Skeletal muscle cell (primary cell): ENCODE results near the gene PREX1.
"Not testable (repeated sequence)": the region's sequence is repeated elsewhere in the genome, so short reads cannot be mapped to it uniquely, and the experiment has no call there.

Experiments used
- DNase-seq: peaks from one replicate; pipeline ENCODE4 v3.0.0-alpha.2; 2010; ENCODE audit warnings: low read depth
- H3K4me3 ChIP-seq: 2 replicates; pipeline ENCODE4 v1.5.1; 2011; ENCODE audit warnings: low read depth, mild to moderate bottlenecking, control low read depth, low read length, moderate library complexity

PREX1 gene

GRCh38 chr20:48827855-48828733 is at the start of gene PREX1:
TSS of gene PREX1 (minus strand) at chr20:48827999. CDS start at chr20:48827860, 139 bp downstream.
- peak within 1 kb of the TSS; percentile 75 for H3K4me3 ChIP-seq
- no peak for DNase-seq

GRCh38 chr20:48877304-48877703 is 49.5 kb upstream of the PREX1 start:
- no peak overlapping the region for H3K4me3 ChIP-seq
- no peak for DNase-seq

GRCh38 chr20:48875914-48876240 is 48.1 kb upstream of the PREX1 start:
- DNase-seq, result no peak
- H3K4me3 ChIP-seq, result no peak overlapping the region

GRCh38 chr20:48875233-48875913 is 47.6 kb upstream of the PREX1 start:
- H3K4me3 ChIP-seq, result no peak overlapping the region
- DNase-seq, result no peak

GRCh38 chr20:48869442-48869841 is 41.6 kb upstream of the PREX1 start:
- not testable (repeated sequence) for DNase-seq, H3K4me3 ChIP-seq

GRCh38 chr20:48866936-48867335 is 39.1 kb upstream of the PREX1 start:
- DNase-seq, result no peak
- H3K4me3 ChIP-seq, result no peak overlapping the region

GRCh38 chr20:48864738-48865318 is 37.0 kb upstream of the PREX1 start:
- no peak overlapping the region for H3K4me3 ChIP-seq
- no peak for DNase-seq

- H3K4me3 ChIP-seq, result no peak overlapping the region
- DNase-seq, result no peak
These were observed 36.5 kb upstream of the PREX1 start for GRCh38 chr20:48864254-48864653.

GRCh38 chr20:48862279-48862678 is 34.5 kb upstream of the PREX1 start:
- H3K4me3 ChIP-seq, result no peak overlapping the region
- no peak for DNase-seq

- H3K4me3 ChIP-seq, result no peak overlapping the region
- no peak for DNase-seq
These were observed 33.6 kb upstream of the PREX1 start for GRCh38 chr20:48861444-48861843.

GRCh38 chr20:48858075-48858790 is 30.4 kb upstream of the PREX1 start:
- H3K4me3 ChIP-seq, result no peak overlapping the region
- DNase-seq, result no peak

GRCh38 chr20:48856130-48856529 is 28.3 kb upstream of the PREX1 start:
- no peak overlapping the region for H3K4me3 ChIP-seq
- DNase-seq, result no peak

GRCh38 chr20:48855046-48855445 is 27.2 kb upstream of the PREX1 start:
- DNase-seq, result no peak

GRCh38 chr20:48852609-48853008 is 24.8 kb upstream of the PREX1 start:
- no peak overlapping the region for H3K4me3 ChIP-seq
- DNase-seq, result no peak

More at GRCh38 chr20:48855046-48855445, 27.2 kb upstream of the PREX1 start:
- H3K4me3 ChIP-seq, result no peak overlapping the region

GRCh38 chr20:48851579-48851978 is 23.8 kb upstream of the PREX1 start:
- H3K4me3 ChIP-seq, result no peak overlapping the region
- no peak for DNase-seq

- H3K4me3 ChIP-seq, result no peak overlapping the region
- DNase-seq, result no peak
These were observed 23.1 kb upstream of the PREX1 start for GRCh38 chr20:48850977-48851299.

- no peak for DNase-seq
- no peak overlapping the region for H3K4me3 ChIP-seq
These were observed 22.6 kb upstream of the PREX1 start for GRCh38 chr20:48850257-48850976.

- H3K4me3 ChIP-seq, result no peak overlapping the region
- DNase-seq, result no peak
These were observed 22.0 kb upstream of the PREX1 start for GRCh38 chr20:48849779-48850178.

GRCh38 chr20:48849299-48849698 is 21.5 kb upstream of the PREX1 start:
- no peak overlapping the region for H3K4me3 ChIP-seq
- DNase-seq, result no peak
